Caco-2 (cell line): Measurements from ENCODE around the gene KIDINS220. TPM values are rescaled to one million over a fixed set of nuclear protein-coding genes. Genes with fewer than 3 reads are reported as not detected.

Experiments used
- BruUV-seq: library from RNA; stranded (reverse); fragments of 400-500 nt; replicated peaks from 2 replicates; lab custom pipeline; 2021; lab: Mats Ljungman, UMichigan
- CTCF ChIA-PET: fragments of 300-600 bp; sonication (Branson Sonifier 250); formaldehyde crosslinking; loops from one replicate; lab custom pipeline; 2022; ENCODE audit warnings: antibody characterized with exemption; lab: Charles Lee
- POLR2A ChIA-PET: fragments of 300-600 bp; sonication (Branson Sonifier 250); formaldehyde crosslinking; loops from one replicate; lab custom pipeline; 2022; ENCODE audit warnings: antibody characterized with exemption; lab: Charles Lee
- DNase-seq, 2 experiments: peaks; one replicate each; pipeline versions ENCODE4 v3.0.0 to v3.0.0-alpha.2; 2020 to 2022
- H3K27me3 ChIP-seq: replicated peaks from 2 replicates; pipeline ENCODE4 v1.6.0; 2011; ENCODE audit warnings: low read length; ENCODE audit not compliant: control insufficient read depth, insufficient read depth
- H3K36me3 ChIP-seq: 2 replicates; pipeline ENCODE4 v1.5.1; 2011; ENCODE audit warnings: low read length; ENCODE audit not compliant: control insufficient read depth, insufficient read depth
- H3K4me1 ChIP-seq: fragments of 250-450 bp; sonication (Bioruptor Pico); 2 replicates; pipeline ENCODE4 v1.5.1; 2020; ENCODE audit warnings: mild to moderate bottlenecking
- H3K4me3 ChIP-seq: 2 replicates; pipeline ENCODE4 v1.5.1; 2011; ENCODE audit warnings: low read depth, mild to moderate bottlenecking, control low read depth, low read length
- H3K9me3 ChIP-seq: fragments of 250-450 bp; sonication (Bioruptor Pico); 2 replicates; pipeline ENCODE4 v1.5.1; 2020; ENCODE audit warnings: mild to moderate bottlenecking, moderate library complexity
- H3K27ac Mint-ChIP-seq: one replicate; pipeline ENCODE4 v1.8.0; 2022; ENCODE audit warnings: mixed read lengths; ENCODE audit not compliant: unreplicated experiment
- H3K27me3 Mint-ChIP-seq: one replicate; pipeline ENCODE4 v1.8.0; 2022; ENCODE audit warnings: mixed read lengths; ENCODE audit not compliant: insufficient read depth, unreplicated experiment
- H3K36me3 Mint-ChIP-seq: one replicate; pipeline ENCODE4 v1.8.0; 2022; ENCODE audit warnings: mild to moderate bottlenecking, mixed read lengths; ENCODE audit not compliant: insufficient read depth, unreplicated experiment
- H3K4me1 Mint-ChIP-seq: one replicate; pipeline ENCODE4 v1.8.0; 2022; ENCODE audit warnings: low read depth, mixed read lengths; ENCODE audit not compliant: unreplicated experiment
- H3K4me3 Mint-ChIP-seq: one replicate; pipeline ENCODE4 v1.8.0; 2022; ENCODE audit warnings: mild to moderate bottlenecking, moderate library complexity, mixed read lengths; ENCODE audit not compliant: unreplicated experiment
- H3K9me3 Mint-ChIP-seq: one replicate; pipeline ENCODE4 v1.8.0; 2022; ENCODE audit warnings: mixed read lengths; ENCODE audit not compliant: unreplicated experiment
- CTCF ChIP-seq, 2 experiments: fragments of 200-600 bp in 1 of 2; IDR thresholded peaks; 1 replicate in 1 of 2; 2 replicates in 1 of 2; pipeline versions ENCODE4 v1.5.1 to v1.8.0; 2011 to 2022; ENCODE audit warnings: antibody characterized with exemption in 1 of 2, control low read depth in 1 of 2, inconsistent platforms in 1 of 2, low read depth in 1 of 2, low read length in 1 of 2, mild to moderate bottlenecking in 1 of 2, moderate library complexity in 1 of 2; ENCODE audit not compliant: insufficient read depth in 1 of 2, severe bottlenecking in 1 of 2, unreplicated experiment in 1 of 2
- intact Hi-C: fragments of 100-400 bp; cut with micrococcal nuclease; formaldehyde crosslinking; loops from one replicate; pipeline ENCODE4 v1.10.0; 2022; ENCODE audit not compliant: unreplicated experiment
- total RNA-seq: library from RNA; stranded (reverse); gene quantifications from 2 replicates; pipeline ENCODE4 v1.2.3, GENCODE V29; 2022

The KIDINS220 gene
- total RNA-seq, 1 experiment from 2014 or later, result 32.8 TPM

GRCh38 chr2:8821276-8822217 lies 15.9 kb downstream of the KIDINS220 start:
- no peak for TF ChIP-seq CTCF (IDR thresholded peaks at IDR 0.05; ENCODE audit: insufficient read depth in 1 of 2, low read depth in 1 of 2, low read length in 1 of 2, severe bottlenecking in 1 of 2, unreplicated experiment in 1 of 2)
- peak in 1 of 2 experiments; percentile 53 for DNase-seq
- POLR2A ChIA-PET, result no interaction called here
- Mint-ChIP-seq H3K36me3 (peaks cover 11% of the 10 kb centered on the region), H3K4me1 (peaks cover 13% of the 10 kb centered on the region), H3K9me3 (no peaks in the 10 kb centered on the region), H3K27me3 (no peaks in the 10 kb centered on the region), H3K4me3 (no peak overlapping the region), H3K27ac (peak overlapping the region; percentile 13)
- H3K27me3 ChIP-seq, result no peaks in the 10 kb centered on the region
- CTCF ChIA-PET, result no interaction called here
- no peaks in the 10 kb centered on the region for H3K36me3 ChIP-seq
- peaks cover 9% of the 10 kb centered on the region for H3K4me1 ChIP-seq
- no peak overlapping the region for H3K4me3 ChIP-seq
- intact Hi-C loops, result no loop called here
- H3K9me3 ChIP-seq, result no peaks in the 10 kb centered on the region
- no TSS peak for BruUV-seq

GRCh38 chr2:8819948-8820347 lies 17.5 kb downstream of the KIDINS220 start:
- H3K9me3 Mint-ChIP-seq, result no peaks in the 10 kb centered on the region

GRCh38 chr2:8819194-8819593 lies 18.2 kb downstream of the KIDINS220 start:
- no peak overlapping the region for H3K4me3 Mint-ChIP-seq
- no peaks in the 10 kb centered on the region for H3K27me3 Mint-ChIP-seq
- no peak for TF ChIP-seq CTCF (IDR thresholded peaks at IDR 0.05; ENCODE audit: insufficient read depth in 1 of 2, low read depth in 1 of 2, low read length in 1 of 2, severe bottlenecking in 1 of 2, unreplicated experiment in 1 of 2)
- H3K36me3 ChIP-seq, result no peaks in the 10 kb centered on the region
- DNase-seq, result no peak
- BruUV-seq, result no TSS peak
- no peaks in the 10 kb centered on the region for H3K9me3 ChIP-seq
- intact Hi-C loops, result no loop called here
- no peak overlapping the region for H3K27ac Mint-ChIP-seq
- no peaks in the 10 kb centered on the region for H3K9me3 Mint-ChIP-seq
- peaks cover 11% of the 10 kb centered on the region for H3K36me3 Mint-ChIP-seq
- no peaks in the 10 kb centered on the region for H3K27me3 ChIP-seq
- H3K4me1 Mint-ChIP-seq, result peaks cover 13% of the 10 kb centered on the region
- H3K4me3 ChIP-seq, result no peak overlapping the region
- CTCF ChIA-PET, result no interaction called here
- peaks cover 9% of the 10 kb centered on the region for H3K4me1 ChIP-seq
- POLR2A ChIA-PET, result no interaction called here

More at GRCh38 chr2:8819948-8820347, 17.5 kb downstream of the KIDINS220 start:
- Histone ChIP-seq H3K36me3 (no peaks in the 10 kb centered on the region), H3K4me3 (no peak overlapping the region), H3K9me3 (no peaks in the 10 kb centered on the region), H3K4me1 (peaks cover 9% of the 10 kb centered on the region), H3K27me3 (no peaks in the 10 kb centered on the region)
- no TSS peak for BruUV-seq
- H3K4me1 Mint-ChIP-seq, result peaks cover 13% of the 10 kb centered on the region
- POLR2A ChIA-PET, result no interaction called here
- no peak overlapping the region for H3K27ac Mint-ChIP-seq
- peaks cover 11% of the 10 kb centered on the region for H3K36me3 Mint-ChIP-seq
- no peak for DNase-seq
- CTCF ChIA-PET, result no interaction called here
- H3K4me3 Mint-ChIP-seq, result no peak overlapping the region
- TF ChIP-seq CTCF (IDR thresholded peaks at IDR 0.05; ENCODE audit: insufficient read depth in 1 of 2, low read depth in 1 of 2, low read length in 1 of 2, severe bottlenecking in 1 of 2, unreplicated experiment in 1 of 2), result no peak
- intact Hi-C loops, result no loop called here
- H3K27me3 Mint-ChIP-seq, result no peaks in the 10 kb centered on the region
